Left ventricle myocardium inferior (tissue), 1 donor: ENCODE results near the gene MMP7. TPM values are rescaled to one million over a fixed set of nuclear protein-coding genes. Genes with fewer than 3 reads are reported as not detected.

ENCODE experiments used
- DNase-seq: peaks from one replicate; pipeline ENCODE4 v3.0.0-alpha.2; 2020
- H3K27ac ChIP-seq: fragments of 200-600 bp; replicated peaks from 2 replicates; pipeline ENCODE4 v1.8.0; 2021
- H3K27me3 ChIP-seq: fragments of 200-600 bp; 2 replicates; pipeline ENCODE4 v1.8.0; 2021; ENCODE audit warnings: low read depth
- H3K36me3 ChIP-seq: fragments of 200-600 bp; 2 replicates; pipeline ENCODE4 v1.8.0; 2021
- H3K4me1 ChIP-seq: fragments of 200-600 bp; 2 replicates; pipeline ENCODE4 v1.8.0; 2021
- H3K4me3 ChIP-seq: fragments of 200-600 bp; 2 replicates; pipeline ENCODE4 v1.8.0; 2021; ENCODE audit warnings: mild to moderate bottlenecking, moderate library complexity
- H3K9me3 ChIP-seq: fragments of 200-600 bp; replicated peaks from 2 replicates; pipeline ENCODE4 v1.8.0; 2021
- CTCF ChIP-seq: fragments of 200-600 bp; IDR thresholded peaks from 2 replicates; pipeline ENCODE4 v1.8.0; 2021; ENCODE audit warnings: antibody characterized with exemption, mild to moderate bottlenecking, borderline replicate concordance
- intact Hi-C: fragments of 100-400 bp; cut with micrococcal nuclease; formaldehyde crosslinking; loops from one replicate; pipeline ENCODE4 v1.11.0; 2022
- total RNA-seq: library from RNA; stranded (reverse); fragmentation: NEBNext Ultra II Directional; extraction: Animal tissue kit (Norgen Biotek cat#: 25700); gene quantifications from one replicate; pipeline ENCODE4 v1.2.1, GENCODE V29; 2021
- donor health status: DM: no; HTN: yes; CAD: no; lungs with severe emphysema.

MMP7 gene
- total RNA-seq, 1 donor from 2014 or later = not detected

GRCh38 chr11:102552020-102552419, 21.5 kb upstream of the MMP7 start:
- Histone ChIP-seq H3K36me3 (no peaks in the 10 kb centered on the region), H3K4me1 (no peaks in the 10 kb centered on the region), H3K4me3 (no peak overlapping the region), H3K27ac (no peak overlapping the region), H3K27me3 (no peaks in the 10 kb centered on the region), H3K9me3 (no peaks in the 10 kb centered on the region)
- no peak for DNase-seq
- intact Hi-C loops = no loop called here
- TF ChIP-seq CTCF = no peak

DNA sequence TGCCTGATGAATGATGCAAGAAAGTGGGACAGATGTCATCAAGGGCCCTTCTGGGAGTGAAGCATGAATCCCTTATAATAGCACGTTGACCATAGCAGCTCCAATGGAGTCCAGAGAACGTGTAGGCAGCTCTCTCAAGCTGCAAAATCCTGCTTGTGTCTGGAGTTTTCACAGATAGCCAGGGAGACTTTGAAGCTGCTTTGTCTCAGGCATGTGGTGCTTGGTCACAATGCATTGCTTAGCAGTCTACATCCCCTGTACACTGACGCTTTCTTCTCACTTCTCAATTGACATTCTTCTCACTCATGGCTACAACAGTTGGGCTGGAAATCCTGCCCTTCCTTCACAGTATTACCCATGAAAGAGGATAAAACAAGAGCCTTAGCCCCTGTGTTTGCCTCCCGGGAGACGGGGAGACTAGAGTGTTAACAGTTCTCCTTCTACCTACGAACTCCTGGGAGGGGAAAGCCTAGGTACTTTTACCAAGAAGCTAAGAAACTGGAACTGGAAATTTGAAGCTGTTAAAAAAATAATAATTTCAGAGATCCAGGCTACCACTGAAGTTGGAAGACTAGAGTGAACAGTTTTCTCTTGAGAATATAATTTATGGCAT, 20.7 kb upstream of the MMP7 start:
- H3K27ac ChIP-seq = no peak overlapping the region
- H3K36me3 ChIP-seq = no peaks in the 10 kb centered on the region
- no peak overlapping the region for H3K4me3 ChIP-seq
- intact Hi-C loops = no loop called here
- no peaks in the 10 kb centered on the region for H3K4me1 ChIP-seq
- TF ChIP-seq CTCF = no peak
- H3K27me3 ChIP-seq = no peaks in the 10 kb centered on the region
- H3K9me3 ChIP-seq = no peaks in the 10 kb centered on the region
- DNase-seq = no peak

GRCh38 chr11:102546923-102547471, 16.4 kb upstream of the MMP7 start:
- no peak for TF ChIP-seq CTCF
- H3K4me1 ChIP-seq = no peaks in the 10 kb centered on the region
- H3K27me3 ChIP-seq = peaks cover 12% of the 10 kb centered on the region
- H3K27ac ChIP-seq = no peak overlapping the region
- H3K36me3 ChIP-seq = no peaks in the 10 kb centered on the region
- H3K4me3 ChIP-seq = no peak overlapping the region
- no peak for DNase-seq
- no peaks in the 10 kb centered on the region for H3K9me3 ChIP-seq
- intact Hi-C loops = no loop called here

- intact Hi-C loops = no loop called here
- Histone ChIP-seq H3K36me3 (no peaks in the 10 kb centered on the region), H3K4me1 (no peaks in the 10 kb centered on the region), H3K27me3 (peaks cover 12% of the 10 kb centered on the region), H3K4me3 (no peak overlapping the region), H3K27ac (no peak overlapping the region), H3K9me3 (no peaks in the 10 kb centered on the region)
- no peak for DNase-seq
- TF ChIP-seq CTCF = no peak
Observed at GRCh38 chr11:102546427-102546826, 15.9 kb upstream of the MMP7 start.

- no peak for TF ChIP-seq CTCF
- intact Hi-C loops = no loop called here
Observed at GRCh38 chr11:102545701-102546100, 15.2 kb upstream of the MMP7 start.

More at GRCh38 chr11:102545701-102546100, 15.2 kb upstream of the MMP7 start:
- no peak overlapping the region for H3K4me3 ChIP-seq
- no peaks in the 10 kb centered on the region for H3K36me3 ChIP-seq
- H3K9me3 ChIP-seq = no peaks in the 10 kb centered on the region
- no peaks in the 10 kb centered on the region for H3K4me1 ChIP-seq
- no peak overlapping the region for H3K27ac ChIP-seq
- no peak for DNase-seq
- peaks cover 12% of the 10 kb centered on the region for H3K27me3 ChIP-seq
